GM18951 (cell line): ENCODE measurements around the gene NMRK1.

ENCODE experiments used
- POLR2A ChIP-seq: IDR thresholded peaks from 4 replicates; pipeline ENCODE4 v1.6.1; 2011; ENCODE audit warnings: mild to moderate bottlenecking; ENCODE audit not compliant: insufficient read length, insufficient read depth; ENCODE audit errors: extremely low read depth
- in situ Hi-C: fragments of 300-500 bp; cut with MboI; formaldehyde crosslinking; loops from one replicate; pipeline ENCODE4 v1.12.0; 2022; ENCODE audit warnings: low sequenced_read_pairs, mixed read lengths, inconsistent platforms; ENCODE audit not compliant: unreplicated experiment

NMRK1 gene

DNA sequence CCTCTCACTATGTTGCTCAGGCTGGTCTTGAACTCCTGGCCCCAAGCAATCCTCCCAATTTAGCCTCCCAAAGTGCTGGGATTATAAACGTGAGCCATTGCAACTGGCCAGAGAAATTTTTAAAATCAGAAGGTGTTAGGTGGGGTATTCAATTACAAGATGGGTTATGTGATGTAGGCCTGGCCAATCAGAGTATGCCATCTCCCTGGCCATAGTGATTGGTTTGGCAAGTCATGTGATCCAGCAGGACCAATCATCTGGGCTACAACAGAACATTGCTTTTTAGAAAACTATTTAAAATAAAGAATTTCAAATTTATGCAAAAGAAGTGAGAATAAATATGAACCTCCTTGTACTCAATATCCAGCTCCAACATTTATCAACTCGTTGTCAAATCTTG is 22.4 kb downstream of the NMRK1 start:
- TF ChIP-seq POLR2A = no peak
- in situ Hi-C loops = no loop called here

DNA sequence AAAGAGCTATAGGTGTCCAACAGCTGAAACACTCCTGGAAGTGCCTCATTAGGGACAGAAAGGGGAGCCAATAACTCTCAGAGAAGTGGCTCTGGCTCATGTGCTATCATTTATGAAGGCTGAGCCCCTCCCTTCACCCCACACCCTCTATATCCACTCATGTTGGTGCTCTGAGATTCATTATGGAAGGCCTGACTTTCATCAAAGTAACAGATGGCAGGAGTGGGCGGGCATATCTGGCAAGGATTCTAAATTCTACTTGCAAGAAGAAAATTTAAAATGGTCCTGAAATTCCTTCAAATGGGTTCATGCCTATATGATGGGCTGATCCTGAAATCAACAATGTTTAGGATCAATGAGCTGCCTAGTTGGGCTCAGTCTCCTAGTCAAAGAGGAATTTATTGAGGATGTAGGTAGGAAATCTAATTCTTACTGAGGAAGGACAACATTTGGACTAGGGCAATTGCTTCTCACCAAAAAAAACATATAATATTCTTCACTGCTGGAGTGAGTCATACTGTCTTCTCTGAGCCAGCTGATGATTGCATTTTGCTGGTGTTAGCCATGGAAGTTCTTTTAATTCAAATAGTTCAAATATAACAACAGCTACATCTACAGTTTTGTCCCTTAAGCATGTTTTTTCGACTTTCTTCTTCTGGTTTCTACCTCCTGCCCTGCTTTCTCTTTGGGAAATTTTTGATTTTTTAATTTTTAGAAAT is 23.5 kb downstream of the NMRK1 start:
- in situ Hi-C loops = no loop called here
- TF ChIP-seq POLR2A = no peak

DNA sequence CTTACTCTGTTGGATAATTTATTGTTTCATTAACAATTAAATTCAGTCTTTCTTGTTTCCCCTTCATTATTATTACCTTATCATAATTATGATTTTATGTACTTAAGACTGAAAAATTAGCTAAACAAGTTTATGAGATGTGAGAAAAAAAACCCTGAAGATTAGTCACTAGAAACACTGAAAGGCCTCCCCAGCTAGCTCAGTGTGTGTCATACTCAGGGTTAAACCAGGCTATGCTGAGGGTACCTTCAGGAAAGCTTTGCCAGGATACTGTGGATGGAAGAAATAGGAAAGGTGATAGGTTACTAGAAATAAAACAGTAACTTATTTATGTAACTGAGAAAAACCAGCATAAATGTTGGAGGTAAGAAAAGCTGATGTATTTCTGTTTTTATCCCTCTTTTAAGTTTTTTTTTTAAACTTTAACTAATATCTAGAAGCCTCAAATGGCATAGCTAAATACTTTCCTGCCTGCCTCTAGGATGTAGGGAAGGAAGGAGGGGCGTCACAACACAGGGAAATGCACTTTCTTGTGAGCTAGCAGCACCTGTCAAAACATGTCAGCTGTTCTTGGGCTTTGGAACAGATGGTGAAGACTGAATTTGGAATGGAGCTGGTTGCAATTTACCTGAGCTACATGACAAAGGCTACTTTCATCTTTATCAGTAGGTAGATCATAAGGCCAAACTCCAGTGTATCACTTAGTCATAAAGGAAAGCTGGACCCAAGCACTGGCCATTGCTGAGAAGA is 24.2 kb downstream of the NMRK1 start:
- no peak for TF ChIP-seq POLR2A
- in situ Hi-C loops = no loop called here

DNA sequence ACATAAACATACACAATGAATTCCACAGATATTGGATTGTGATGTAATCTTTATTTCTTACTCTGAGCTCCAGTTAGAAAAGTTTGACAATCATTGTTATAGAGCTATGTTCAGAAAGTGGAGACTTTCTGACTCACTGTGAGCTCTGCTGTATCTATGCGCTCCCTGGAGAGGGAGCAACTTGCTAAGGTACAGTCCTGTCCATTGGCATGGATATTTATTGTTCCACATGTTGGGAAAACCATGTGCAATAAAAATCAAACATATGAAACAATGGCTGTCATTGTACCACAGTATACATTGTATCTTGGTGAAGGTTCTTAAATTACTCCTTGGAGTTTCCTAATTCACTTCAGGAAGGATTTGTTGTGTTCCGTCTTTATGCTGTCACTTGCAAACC is 26.8 kb downstream of the NMRK1 start:
- TF ChIP-seq POLR2A = no peak
- in situ Hi-C loops = no loop called here

DNA sequence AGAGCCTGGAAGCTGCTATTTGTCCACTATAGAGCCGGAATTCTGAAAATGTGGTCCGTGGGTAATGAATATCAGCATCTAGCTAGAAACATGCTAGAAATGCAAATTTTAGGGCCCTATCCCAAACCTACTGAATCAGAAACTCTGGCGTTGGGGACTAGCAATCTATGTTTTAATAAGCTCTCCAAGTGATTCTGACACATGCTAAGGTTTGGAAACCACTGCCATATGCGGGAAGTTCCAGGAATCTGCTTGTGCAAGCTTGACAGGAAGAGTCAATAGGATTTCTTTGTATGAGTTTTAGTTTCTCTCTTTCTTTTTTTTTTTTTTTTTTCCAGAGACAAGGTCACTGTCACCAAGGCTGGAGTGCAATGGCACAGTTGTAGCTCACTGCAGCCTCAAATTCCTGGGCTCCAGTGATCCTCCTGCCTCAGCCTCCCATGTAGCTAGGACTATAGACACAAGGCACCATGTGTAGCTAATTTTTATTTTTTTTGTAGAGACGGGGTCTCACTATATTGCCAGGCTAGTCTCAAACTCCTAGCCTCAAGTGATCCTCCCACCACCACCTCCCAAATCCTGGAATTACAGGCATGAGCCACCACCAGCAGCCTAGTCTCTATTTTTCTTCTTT is 33.5 kb downstream of the NMRK1 start:
- in situ Hi-C loops = no loop called here
- TF ChIP-seq POLR2A = no peak

DNA sequence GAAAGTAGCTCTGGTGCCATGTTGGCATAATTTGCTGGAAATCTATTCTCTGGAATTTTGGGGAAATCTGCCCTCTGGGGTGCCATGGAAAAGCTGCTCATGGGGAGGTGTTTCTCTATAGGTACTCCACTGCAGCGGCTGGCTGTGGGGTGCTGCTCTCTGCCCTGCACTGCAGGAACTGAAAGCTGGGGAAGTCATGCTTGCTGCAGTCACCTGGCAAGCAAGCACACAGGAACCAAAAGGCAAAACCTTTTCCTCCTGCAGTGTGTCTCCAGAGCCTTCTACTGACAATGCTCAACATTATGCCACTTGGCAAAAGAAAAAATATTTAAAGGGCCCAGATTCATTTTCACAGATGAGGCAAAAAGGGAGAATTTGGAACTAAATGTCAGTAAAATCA is 34.1 kb downstream of the NMRK1 start:
- no peak for TF ChIP-seq POLR2A
- in situ Hi-C loops = no loop called here

DNA sequence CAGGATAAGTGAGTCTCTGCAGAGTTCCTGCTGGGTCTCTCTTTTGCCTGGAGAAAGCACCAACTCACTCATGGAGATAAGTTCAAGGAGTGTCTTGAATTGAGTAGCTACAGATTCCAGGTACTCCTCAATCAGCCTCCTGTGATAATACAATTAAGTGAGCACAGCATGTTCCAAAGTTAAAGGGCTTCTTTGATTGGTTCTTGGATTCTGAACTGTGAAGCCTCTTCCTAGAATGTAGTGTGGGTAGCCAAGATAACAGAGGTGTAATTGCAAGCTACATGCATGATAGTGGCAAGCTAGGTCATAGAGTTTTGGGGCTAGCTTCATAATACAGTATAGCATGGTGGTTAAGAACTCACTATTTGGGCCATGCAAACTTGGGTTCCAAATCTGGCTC is 36.7 kb downstream of the NMRK1 start:
- TF ChIP-seq POLR2A = no peak
- in situ Hi-C loops = no loop called here

DNA sequence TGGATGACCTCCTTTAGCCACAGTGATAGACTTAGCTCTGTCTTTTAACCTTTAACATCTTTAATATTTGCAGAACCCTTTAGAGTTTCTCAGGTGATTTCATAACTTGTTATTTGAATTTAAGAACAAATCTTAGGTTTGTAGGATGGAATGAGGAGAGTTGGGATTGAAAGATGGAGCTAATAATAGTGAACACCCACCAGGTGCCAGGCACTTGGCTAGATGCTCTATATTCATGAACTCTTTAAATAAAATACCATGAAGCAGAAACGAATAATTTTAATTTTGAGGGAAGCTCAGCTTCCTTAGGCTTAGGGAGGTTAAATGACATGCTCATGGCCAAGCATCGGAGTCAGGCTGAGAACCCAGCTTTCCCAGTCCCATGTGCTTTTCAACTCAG is 40.4 kb downstream of the NMRK1 start:
- TF ChIP-seq POLR2A = no peak
- in situ Hi-C loops = no loop called here

DNA sequence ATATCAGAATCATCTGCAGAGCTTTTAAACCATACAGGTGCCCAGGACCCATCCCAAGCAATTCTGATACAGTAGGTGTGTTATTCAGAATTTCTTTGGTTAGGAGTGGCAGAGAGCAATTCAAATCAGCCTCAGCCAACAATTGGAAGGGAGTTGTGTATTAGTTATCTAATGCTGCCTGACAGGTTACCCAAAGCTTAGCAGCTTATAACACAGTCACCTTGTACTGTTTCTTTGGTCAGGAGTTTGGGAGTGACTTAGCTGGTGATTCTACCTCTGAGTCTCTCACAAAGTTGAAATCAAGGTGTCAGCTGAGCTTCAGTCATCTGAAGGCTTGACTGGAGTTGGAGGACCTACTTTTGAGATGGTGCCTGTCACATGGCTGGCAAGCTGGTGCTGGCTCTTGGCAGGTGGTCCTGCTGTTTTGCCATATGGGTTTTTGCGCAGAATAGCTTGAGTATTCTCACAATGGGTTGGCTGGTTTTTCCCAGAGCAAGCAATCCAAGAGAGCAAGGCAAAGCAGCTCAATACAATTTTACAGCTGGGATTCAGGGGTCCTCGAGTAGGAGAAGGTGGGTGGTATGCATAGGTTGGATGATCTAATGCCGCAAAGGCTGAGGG is 41.1 kb downstream of the NMRK1 start:
- in situ Hi-C loops = no loop called here
- TF ChIP-seq POLR2A = no peak

DNA sequence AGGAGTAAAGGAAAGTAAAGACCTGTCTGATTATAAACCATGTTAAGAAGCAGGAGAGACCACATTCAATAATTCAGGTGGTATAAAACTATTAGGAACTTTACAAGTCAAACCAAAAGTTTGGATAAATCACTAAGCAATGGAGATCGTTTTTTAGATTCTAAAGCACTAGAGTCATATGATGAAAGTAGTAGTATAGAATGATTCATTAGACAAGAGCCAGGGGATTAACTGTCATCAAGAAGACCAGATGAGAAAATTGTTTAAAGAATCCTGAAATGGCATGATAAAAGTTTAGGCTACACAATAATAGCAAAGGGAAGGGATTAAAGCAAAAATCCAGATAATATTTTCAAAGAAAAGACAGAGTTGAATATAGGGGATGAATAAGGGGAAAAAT is 46.9 kb downstream of the NMRK1 start:
- no peak for TF ChIP-seq POLR2A
- in situ Hi-C loops = no loop called here

DNA sequence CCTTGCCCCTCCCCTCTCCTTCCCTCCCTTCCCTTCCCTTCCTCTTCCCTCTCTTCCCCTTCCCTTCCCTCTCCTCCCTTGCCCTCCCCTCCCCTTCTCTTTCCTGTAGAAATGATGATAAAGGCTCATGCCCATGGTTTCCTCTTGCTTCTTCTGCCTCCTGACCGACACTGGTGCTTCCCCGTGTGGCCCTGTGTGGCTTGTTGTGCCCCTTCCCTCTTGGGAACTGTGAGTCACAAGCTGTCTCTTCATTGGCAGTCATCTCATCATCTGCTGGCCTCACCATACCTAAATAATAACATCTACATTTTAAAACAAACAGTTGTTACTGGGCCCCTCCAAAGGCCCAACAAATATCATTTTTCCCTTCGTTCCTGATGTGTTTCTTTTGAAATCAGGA is 48.2 kb downstream of the NMRK1 start:
- TF ChIP-seq POLR2A = no peak
- in situ Hi-C loops = no loop called here

DNA sequence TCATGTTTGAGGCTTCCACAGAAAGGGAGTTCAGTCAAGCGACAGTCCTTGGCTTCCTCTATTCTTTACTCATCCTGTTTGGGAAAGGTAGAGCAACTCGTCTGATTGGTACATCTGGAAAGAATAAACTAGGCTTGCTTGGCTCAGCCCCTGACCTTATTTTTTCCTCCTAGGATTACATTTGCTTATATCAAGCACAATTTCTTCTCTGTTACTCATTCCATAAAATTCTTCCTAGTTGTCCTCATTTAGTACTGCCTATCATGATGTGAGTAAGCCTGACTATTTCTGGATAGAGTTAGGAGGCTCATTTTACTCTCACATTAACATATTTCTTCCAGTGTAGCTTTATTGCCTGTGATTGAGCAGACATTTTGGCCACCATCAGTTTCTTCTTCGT is 48.9 kb downstream of the NMRK1 start:
- in situ Hi-C loops = no loop called here
- no peak for TF ChIP-seq POLR2A

DNA sequence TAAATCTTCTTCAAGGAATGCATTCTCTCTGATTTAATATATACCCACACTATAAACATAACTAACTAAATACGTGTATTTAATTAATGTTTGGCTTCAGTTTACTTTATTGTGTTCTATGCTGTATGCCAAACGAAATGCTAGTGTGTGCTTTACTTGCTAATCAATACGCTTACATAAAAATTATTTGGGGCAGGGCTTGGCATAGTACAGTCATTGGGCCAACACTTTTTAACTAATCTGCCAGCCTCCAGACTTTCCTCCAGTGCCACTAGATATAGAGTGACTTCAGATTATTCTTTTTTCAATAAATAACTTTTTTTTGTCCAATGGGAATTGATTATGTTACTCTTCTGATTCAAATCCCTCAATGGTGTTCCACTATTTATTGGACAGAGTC is 51.2 kb downstream of the NMRK1 start:
- no peak for TF ChIP-seq POLR2A
- in situ Hi-C loops = no loop called here
